ENCODE data around the gene FHL2. TPM values are rescaled to one million over a fixed set of nuclear protein-coding genes. Genes with fewer than 3 reads are reported as not detected.

The FHL2 gene
- total and polyA plus RNA-seq, 2 donors (not counting 3 experiments of a cell fraction or from before 2014, with no cell fraction given): 197 to 491 TPM

DNA sequence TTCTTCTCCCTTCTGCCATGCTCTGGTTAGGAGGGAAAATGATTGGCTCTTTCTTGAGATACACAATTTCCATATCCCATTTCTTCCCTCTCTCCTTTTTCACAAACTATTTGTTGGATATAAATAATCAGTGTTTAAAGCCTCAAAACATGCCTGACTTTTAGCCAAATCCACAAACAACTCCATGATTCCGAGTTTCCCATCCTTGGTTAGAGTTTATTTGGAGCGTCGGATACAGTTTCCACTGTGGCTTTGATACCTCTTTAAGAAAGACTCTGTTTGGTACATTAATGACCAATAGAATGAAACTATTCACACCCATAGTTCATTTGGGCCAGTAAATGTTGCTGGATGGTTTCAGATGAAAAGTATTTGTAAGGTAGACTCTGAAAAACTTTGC, 5.9 kb upstream of the FHL2 start:
- DNase-seq (ENCODE audit: low read depth, low spot score) (peak; percentile 16), FAIRE-seq (no peak)
- dilution Hi-C loops (cut with MboI; ENCODE audit: extremely low pct_ligation_motif_present, low sequenced_read_pairs): no loop called here
- no peak overlapping the region for H2AFZ ChIP-seq (ENCODE audit: low read depth, low read length)
- H3K79me2 ChIP-seq (ENCODE audit: control insufficient read depth, insufficient read depth, low read length): peaks cover under 1% of the 10 kb centered on the region
- H3K27ac ChIP-seq (ENCODE audit: insufficient read depth, low read depth, low read length): peak overlapping the region; percentile 66
- H3K9me3 ChIP-seq (replicated peaks; ENCODE audit: control insufficient read depth, insufficient read depth, low read length): no peaks in the 10 kb centered on the region
- no peak overlapping the region for H3K4me2 ChIP-seq (ENCODE audit: insufficient read depth, low read length)
- intact Hi-C loops (cut with micrococcal nuclease): loop anchor here (2.0 kb wide), 1 partner anchor 50 kb away; no protein-coding TSS in a partner anchor
- no peak overlapping the region for H3K4me3 ChIP-seq (replicated peaks in 1 of 3; ENCODE audit: insufficient read depth in 1 of 3, low read depth in 1 of 3, low read length in 3 of 3)
- H4K20me1 ChIP-seq (replicated peaks; ENCODE audit: control insufficient read depth, extremely low read depth, insufficient read depth, low read length): no peaks in the 10 kb centered on the region
- no peaks in the 10 kb centered on the region for H3K36me3 ChIP-seq (ENCODE audit: control insufficient read depth in 2 of 2, extremely low read depth in 1 of 2, insufficient read depth in 2 of 2, low read length in 2 of 2)
- H3K9ac ChIP-seq (replicated peaks; ENCODE audit: extremely low read depth, insufficient read depth, low read length): peak overlapping the region; percentile 19
- H3K9me1 ChIP-seq (replicated peaks; ENCODE audit: control insufficient read depth, extremely low read depth, insufficient read depth, low read length): no peaks in the 10 kb centered on the region
- TSS peak; percentile 56 for BruUV-seq (replicated peaks)
- ChIA-PET CTCF (interaction anchor here (0.7 to 2.6 kb wide), 10 partner anchors 9 to 116 kb away, joined by 3 to 29 read pairs (median 7); no protein-coding TSS in a partner anchor), POLR2A (interaction anchor here (1.1 to 1.5 kb wide), 5 partner anchors 9 to 17 kb away, joined by 3 to 16 read pairs (median 4); no protein-coding TSS in a partner anchor)
- H3K27me3 ChIP-seq (ENCODE audit: control insufficient read depth in 2 of 2, insufficient read depth in 2 of 2, low read length in 2 of 2): no peaks in the 10 kb centered on the region
- no peak for TF ChIP-seq POLR2A (IDR thresholded peaks at IDR 0.05; ENCODE audit: low read depth, low read length)
- no peak for TF ChIP-seq MYC (IDR thresholded peaks at IDR 0.05; ENCODE audit: low read depth, low read length)
- TF ChIP-seq, protein P1, sequence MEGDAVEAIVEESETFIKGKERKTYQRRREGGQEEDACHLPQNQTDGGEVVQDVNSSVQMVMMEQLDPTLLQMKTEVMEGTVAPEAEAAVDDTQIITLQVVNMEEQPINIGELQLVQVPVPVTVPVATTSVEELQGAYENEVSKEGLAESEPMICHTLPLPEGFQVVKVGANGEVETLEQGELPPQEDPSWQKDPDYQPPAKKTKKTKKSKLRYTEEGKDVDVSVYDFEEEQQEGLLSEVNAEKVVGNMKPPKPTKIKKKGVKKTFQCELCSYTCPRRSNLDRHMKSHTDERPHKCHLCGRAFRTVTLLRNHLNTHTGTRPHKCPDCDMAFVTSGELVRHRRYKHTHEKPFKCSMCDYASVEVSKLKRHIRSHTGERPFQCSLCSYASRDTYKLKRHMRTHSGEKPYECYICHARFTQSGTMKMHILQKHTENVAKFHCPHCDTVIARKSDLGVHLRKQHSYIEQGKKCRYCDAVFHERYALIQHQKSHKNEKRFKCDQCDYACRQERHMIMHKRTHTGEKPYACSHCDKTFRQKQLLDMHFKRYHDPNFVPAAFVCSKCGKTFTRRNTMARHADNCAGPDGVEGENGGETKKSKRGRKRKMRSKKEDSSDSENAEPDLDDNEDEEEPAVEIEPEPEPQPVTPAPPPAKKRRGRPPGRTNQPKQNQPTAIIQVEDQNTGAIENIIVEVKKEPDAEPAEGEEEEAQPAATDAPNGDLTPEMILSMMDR (IDR thresholded peaks at IDR 0.05; ENCODE audit: extremely low read depth in 1 of 2, insufficient read depth in 1 of 2, low read depth in 1 of 2, low read length in 2 of 2): no peak
- TF ChIP-seq JUN (IDR thresholded peaks at IDR 0.05; ENCODE audit: borderline replicate concordance, insufficient read depth, insufficient read length, low read depth): no peak
- TF ChIP-seq EZH2 (IDR thresholded peaks at IDR 0.05; ENCODE audit: borderline replicate concordance, low read depth, low read length, severe bottlenecking): no peak
- TF ChIP-seq POLR2AphosphoS5 (IDR thresholded peaks at IDR 0.05; ENCODE audit: insufficient read depth, low read depth, low read length): no peak
- TF ChIP-seq GATA2 (IDR thresholded peaks at IDR 0.05; ENCODE audit: insufficient read depth, insufficient read length, low read depth, low read length): no peak
- TF ChIP-seq, protein P2, sequence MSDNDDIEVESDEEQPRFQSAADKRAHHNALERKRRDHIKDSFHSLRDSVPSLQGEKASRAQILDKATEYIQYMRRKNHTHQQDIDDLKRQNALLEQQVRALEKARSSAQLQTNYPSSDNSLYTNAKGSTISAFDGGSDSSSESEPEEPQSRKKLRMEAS (IDR thresholded peaks at IDR 0.05; ENCODE audit: insufficient read depth, insufficient read length): no peak
- TF ChIP-seq FOS (IDR thresholded peaks at IDR 0.05; ENCODE audit: borderline replicate concordance, insufficient read depth, low read length): no peak
- peaks cover 40% of the 10 kb centered on the region for H3K4me1 ChIP-seq (ENCODE audit: control insufficient read depth, extremely low read depth, insufficient read depth, low read length)

All from endothelial cell of umbilical vein (primary cell).